D721Med (cell line): ENCODE results near the gene ZFHX2.
A peak's percentile ranks its signal among the peaks of the same experiment; 100 is the strongest.

Source experiments
- DNase-seq: peaks from one replicate; pipeline ENCODE4 v3.0.0; 2011; ENCODE audit warnings: low spot score; ENCODE audit not compliant: insufficient read length
- FAIRE-seq: peaks from 2 replicates; lab custom pipeline; 2011; peaks lifted over from hg19 to GRCh38; lab: Jason Lieb, UNC
- TF ChIP-seq, protein P1 (sequence below): IDR thresholded peaks from 2 replicates; pipeline ENCODE4 v1.5.1; 2012; ENCODE audit warnings: mild to moderate bottlenecking, control low read depth; ENCODE audit not compliant: insufficient read depth; ENCODE audit errors: missing control alignments

The ZFHX2 gene

DNA sequence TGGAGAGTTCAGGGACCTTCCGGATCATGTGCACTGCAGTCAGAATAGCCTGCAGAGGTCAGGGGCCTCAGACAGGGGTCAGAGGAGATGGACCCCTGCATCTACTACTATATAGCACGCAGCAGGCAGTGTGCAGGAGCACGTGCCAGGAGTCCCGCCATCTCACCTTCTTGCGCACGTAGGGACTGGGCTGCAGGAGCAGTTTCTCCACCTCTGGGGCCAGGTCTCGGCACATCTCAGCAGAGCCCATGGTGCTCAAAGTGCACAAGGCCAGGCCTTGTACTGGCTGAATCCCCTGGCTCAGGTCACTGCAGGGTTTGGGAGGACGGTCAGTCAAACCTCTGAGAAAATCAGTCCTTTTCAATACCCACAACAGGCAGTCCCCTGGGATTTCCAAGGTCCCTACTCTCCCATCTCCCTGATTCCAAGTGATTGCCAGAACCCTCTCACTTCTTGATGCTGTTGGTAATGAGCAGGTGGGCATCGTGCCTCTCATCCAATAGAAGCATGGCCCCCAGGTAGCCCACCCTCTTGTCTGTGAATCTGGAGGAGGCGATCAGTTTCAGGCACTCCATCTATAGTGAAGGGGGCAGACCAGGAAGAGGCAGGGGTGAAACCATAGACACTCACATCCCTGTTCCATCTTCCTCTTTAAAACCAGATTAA is 14.7 kb upstream of the ZFHX2 start:
- DNase-seq, result no peak
- TF ChIP-seq, protein P1, sequence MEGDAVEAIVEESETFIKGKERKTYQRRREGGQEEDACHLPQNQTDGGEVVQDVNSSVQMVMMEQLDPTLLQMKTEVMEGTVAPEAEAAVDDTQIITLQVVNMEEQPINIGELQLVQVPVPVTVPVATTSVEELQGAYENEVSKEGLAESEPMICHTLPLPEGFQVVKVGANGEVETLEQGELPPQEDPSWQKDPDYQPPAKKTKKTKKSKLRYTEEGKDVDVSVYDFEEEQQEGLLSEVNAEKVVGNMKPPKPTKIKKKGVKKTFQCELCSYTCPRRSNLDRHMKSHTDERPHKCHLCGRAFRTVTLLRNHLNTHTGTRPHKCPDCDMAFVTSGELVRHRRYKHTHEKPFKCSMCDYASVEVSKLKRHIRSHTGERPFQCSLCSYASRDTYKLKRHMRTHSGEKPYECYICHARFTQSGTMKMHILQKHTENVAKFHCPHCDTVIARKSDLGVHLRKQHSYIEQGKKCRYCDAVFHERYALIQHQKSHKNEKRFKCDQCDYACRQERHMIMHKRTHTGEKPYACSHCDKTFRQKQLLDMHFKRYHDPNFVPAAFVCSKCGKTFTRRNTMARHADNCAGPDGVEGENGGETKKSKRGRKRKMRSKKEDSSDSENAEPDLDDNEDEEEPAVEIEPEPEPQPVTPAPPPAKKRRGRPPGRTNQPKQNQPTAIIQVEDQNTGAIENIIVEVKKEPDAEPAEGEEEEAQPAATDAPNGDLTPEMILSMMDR, result no peak
- no peak for FAIRE-seq

DNA sequence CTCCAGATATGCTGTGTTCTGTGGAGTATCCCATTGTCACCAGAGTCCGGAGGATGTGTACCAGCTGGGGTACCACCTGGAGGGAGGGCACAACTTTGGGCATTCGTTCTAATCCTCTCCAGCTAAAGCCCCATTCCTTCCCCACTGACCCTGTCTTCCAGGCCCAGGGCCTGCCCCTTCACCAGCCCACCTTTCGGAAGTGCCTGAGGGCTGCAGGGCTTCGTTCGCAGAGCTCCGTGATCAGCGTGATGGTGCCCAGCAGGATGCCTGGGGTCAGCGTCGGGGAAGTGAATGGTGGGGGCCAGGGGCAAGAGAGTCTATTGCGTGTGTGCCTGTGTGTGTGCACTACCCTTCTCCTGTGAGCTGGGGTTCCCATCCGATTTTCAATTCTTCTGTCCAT is 14.1 kb upstream of the ZFHX2 start:
- DNase-seq, result no peak
- TF ChIP-seq, protein P1, result no peak
- no peak for FAIRE-seq

DNA sequence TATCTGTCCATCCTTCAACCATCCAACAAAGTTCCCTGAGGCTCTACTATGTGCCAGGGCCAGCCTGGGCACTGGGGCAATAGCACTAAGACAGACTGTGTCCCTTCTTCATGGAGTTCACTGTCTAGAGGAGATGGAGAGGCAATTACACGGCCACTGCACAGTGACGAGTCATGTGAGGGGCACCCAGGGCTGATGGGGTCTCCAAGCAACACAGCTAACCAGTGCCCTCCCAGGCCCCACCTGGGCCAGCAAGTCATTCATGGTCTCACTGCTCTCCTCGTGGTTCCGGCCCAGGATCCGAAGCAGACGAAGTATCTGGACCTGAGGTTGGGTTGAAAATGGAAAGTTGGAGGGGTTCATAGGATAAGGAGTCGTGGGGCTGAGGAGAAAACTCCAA is 13.3 kb upstream of the ZFHX2 start:
- DNase-seq (no peak), FAIRE-seq (no peak)
- TF ChIP-seq, protein P1, result no peak

DNA sequence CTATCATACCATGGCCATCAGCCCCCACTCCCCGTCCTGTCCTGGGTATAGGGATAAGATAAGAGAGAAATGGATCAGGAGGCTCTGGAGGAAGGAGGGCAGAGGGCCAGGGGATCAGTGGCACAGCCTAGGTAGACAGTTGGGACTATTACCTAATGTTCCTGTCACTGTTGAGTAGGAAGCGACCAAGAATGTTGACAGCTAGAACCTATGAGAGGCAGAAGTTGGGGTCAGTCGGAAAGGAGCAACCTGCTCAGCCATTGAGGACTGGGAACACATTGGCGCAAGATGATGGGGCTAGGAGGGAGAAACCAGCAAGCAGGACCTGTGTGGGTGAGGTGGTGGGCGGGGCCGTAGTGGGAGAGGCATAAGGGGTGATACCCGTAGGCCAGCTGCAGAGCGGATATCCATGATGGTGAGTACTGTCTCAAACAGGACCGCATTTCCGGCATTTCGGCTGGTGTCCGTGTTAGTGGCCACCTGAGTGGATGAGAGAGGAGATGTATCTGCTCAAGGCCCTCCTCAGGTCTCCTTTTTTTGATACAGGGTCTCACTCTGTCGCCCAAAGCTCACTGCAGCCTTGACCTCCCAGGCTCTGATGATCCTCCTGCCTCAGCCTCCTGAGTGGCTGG is 12.7 kb upstream of the ZFHX2 start:
- FAIRE-seq (no peak), DNase-seq (no peak)
- TF ChIP-seq, protein P1, result no peak

DNA sequence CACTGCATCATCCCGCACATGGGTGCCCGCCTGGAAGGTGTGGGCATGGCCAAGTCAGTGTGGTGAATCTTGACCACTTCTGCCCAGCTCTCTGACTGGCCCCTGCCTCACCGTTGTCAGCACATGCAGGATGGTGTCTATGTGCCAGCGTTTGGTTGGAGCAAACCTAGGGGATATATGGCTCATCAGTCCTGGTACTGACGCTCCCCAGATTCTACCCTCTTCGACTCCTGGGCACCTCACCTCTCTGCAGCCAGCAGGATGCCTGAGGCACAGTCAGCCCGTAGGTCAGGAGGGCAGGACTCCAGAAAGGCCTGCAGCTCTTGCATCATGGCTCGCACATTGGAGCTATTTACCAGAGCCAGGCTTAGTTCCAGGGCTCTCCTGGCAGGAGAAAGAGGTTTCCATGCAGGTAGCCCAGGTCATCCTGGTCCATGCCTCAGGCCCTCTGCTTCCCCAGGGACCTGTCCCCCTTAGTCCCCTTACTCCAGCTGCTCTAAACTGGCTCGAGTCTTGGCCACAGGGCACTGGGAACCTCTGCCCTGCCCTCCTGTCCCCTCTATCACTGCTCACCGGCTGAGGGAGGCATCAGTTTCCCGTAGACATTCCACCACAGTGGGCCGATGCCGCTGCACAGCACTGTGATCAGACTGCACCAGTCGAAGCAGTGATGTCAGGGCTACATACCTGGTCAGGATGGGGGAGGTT is 12.1 kb upstream of the ZFHX2 start:
- FAIRE-seq (no peak), DNase-seq (no peak)
- TF ChIP-seq, protein P1, result no peak

DNA sequence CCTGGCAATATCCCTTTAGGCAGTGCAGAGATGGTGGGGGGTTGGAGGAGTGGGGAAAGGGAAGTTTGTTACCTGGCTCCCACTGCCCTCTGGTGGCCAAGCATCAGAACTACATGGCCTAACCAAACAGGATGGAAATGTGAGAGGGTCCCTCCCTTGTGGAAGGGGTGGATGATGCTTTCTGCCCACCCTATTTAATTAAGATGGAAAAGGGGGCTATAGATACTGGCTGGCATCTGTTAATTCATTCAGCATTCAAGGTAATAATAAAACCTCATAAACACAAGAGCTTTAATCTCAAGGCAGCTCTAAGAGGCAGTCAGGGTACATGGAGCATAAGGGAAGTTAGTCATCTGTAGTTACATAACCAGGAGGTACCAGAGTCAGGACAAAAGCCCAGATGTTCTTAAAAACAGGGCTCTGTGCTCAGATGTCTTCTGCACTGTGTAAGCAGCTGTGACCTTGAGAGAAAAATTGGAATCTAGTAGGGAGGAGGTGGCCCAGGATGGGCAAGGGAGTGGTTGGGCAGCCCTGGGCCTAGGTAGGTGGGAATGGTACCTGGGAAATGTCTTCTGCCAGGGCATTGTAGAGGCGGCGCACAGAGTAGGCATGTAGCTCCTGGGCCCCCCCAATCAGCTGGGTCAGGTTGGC is 11.4 kb upstream of the ZFHX2 start:
- DNase-seq, result no peak
- TF ChIP-seq, protein P1, result peak; percentile 85
- FAIRE-seq, result no peak
